ENCODE measurements around the gene TBCD. TPM values are rescaled to one million over a fixed set of nuclear protein-coding genes. Genes with fewer than 3 reads are reported as not detected.
A peak's percentile ranks its signal among the peaks of the same experiment; 100 is the strongest.

The TBCD gene
- total and polyA plus RNA-seq, 9 of the 15 experiments (the other 6 are each of a cell fraction or from before 2014, with no cell fraction given): 8.9 to 98.5 (median 28.0) TPM

DNA sequence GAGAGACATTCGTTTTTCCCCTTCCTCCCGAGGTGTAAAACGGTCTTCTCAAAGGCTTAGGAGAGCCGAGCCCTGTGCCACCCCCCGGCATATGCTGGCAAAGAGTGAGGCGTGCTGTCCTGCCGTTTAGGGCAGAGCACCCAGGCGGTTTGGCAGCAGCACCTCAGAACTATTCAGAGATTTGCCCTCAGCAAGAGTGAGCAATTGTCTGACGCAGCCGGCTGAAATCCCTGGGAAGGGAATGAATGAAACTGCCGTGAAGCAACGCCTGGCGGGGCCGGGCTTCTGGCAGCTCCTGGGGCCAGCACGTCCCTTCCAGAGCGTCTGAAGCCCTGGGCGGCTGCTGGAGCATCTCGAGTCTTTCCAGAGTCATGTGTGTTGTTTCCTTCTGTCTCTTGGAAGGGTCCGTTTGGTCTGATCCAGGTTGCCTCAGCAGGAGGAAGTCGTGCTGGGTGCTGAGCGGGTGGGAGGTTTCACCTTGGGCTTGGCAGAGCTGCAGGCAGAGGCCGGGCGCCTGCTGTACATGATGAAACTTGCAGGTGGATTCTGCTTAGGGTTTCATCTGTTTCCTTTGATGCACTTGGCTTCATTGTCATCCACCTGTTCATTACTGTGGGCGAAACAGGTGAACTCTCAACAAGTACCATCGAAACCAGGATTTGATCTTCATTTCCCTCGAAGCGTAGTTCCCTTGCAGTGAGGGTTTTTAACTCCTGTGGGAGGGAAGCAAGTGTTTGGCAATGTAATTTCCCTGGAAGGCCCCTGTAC lies 35.4 kb downstream of the TBCD start (continued):
- TF ChIP-seq ZNF695 (CRISPR knock-in tag; IDR thresholded peaks at IDR 0.05) (no peak), C11orf30 (IDR thresholded peaks at IDR 0.05; ENCODE audit: low read depth) (no peak)

DNA sequence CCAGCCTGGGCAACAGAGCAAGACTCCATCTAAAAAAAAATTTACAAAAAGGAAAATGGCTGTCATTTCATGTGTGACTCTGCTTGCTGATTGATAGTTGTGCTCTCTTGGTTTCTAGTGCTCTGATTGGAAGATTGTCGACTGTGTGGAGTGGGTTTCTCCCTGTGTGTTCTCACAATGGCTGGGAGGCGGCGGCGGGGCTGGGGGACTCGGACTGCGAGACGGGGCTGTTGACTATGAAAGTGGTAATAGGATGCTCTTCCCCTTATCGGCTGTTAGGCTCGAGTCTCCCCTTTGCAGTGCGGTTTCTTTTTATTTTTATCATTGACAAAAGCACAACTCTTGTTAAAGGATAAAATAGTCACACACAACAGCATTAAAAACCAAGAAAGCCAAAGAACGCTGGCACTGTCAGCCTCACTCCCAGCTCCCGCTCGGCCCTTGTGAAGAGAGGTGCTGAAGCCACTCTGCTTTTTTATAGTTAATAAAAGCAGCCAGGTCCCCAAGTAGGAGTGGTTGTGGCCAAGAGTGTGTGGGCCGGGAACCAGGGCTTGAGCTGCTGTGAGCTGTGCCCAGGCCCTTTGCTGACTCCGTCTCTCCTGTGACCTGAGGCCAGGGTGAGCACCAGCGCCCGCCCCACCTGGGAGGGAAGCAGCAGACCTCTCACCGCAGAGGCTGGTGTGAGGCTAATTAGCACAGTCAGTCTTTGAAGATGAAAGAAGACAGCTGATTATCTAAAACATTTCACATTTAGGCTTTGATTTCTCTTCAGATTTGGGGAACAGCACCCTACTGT lies 36.5 kb downstream of the TBCD start:
- no peak overlapping the region for H3K4me3 ChIP-seq
- in situ Hi-C loops (cut with MboI) (no loop called here), intact Hi-C loops (cut with micrococcal nuclease) (no loop called here)
- FAIRE-seq (no peak), DNase-seq (ENCODE audit: extremely low read depth in 1 of 4, low spot score in 3 of 4) (no peak), ATAC-seq (no peak)
- no peaks in the 10 kb centered on the region for H3K9me1 ChIP-seq (ENCODE audit: control insufficient read depth, insufficient read depth, low read length)
- no peak overlapping the region for H3K4me2 ChIP-seq (ENCODE audit: insufficient read depth, low read length)
- peaks cover 6% of the 10 kb centered on the region; the same call in 1 of the 3 replicates for H3K79me2 ChIP-seq (ENCODE audit: control insufficient read depth, insufficient read depth, low read length)
- no peak overlapping the region for H3K27ac ChIP-seq (ENCODE audit: extremely low read depth, low read depth, low read length)
- BruUV-seq (replicated peaks): no TSS peak
- ChIA-PET CTCF (ENCODE audit: low intra/inter-chr PET ratio) (no interaction called here), POLR2A (no interaction called here)
- 91% methylated on average over 17 of the region's 18 CpGs for WGBS (ENCODE audit: insufficient coverage, low coverage, missing lambda C conversion rate)
- H3K9ac ChIP-seq (ENCODE audit: insufficient read depth in 1 of 2, low read depth in 2 of 2, low read length in 2 of 2): 0 out of 4 replicates have a peak overlapping the region, but pooled peaks of 1 of the 2 experiments have one; percentile 10
- no peaks in the 10 kb centered on the region for H3K9me3 ChIP-seq (replicated peaks; ENCODE audit: control insufficient read depth, insufficient read depth, low read depth, low read length)
- H3K36me3 ChIP-seq (ENCODE audit: control insufficient read depth, insufficient read depth, low read length): peaks cover 31% of the 10 kb centered on the region; the same call in 2 of the 3 replicates
- peaks cover 0 to 15% of the 10 kb centered on the region in 2 experiments; a peak in 2 of 5 replicates for H3K4me1 ChIP-seq (replicated peaks in 1 of 2; ENCODE audit: control insufficient read depth in 2 of 2, insufficient read depth in 2 of 2, low read length in 2 of 2)
- H2AFZ ChIP-seq (ENCODE audit: low read depth, low read length): no peak overlapping the region
- TF ChIP-seq PHTF2 (CRISPR knock-in tag; IDR thresholded peaks at IDR 0.05) (no peak), ZNF121 (CRISPR knock-in tag; conservative IDR thresholded peaks at IDR 0.05) (no peak), ELF4 (CRISPR knock-in tag; IDR thresholded peaks at IDR 0.05) (no peak), ZNF324 (CRISPR knock-in tag; IDR thresholded peaks at IDR 0.05) (no peak)
- TF ChIP-seq, protein P1, sequence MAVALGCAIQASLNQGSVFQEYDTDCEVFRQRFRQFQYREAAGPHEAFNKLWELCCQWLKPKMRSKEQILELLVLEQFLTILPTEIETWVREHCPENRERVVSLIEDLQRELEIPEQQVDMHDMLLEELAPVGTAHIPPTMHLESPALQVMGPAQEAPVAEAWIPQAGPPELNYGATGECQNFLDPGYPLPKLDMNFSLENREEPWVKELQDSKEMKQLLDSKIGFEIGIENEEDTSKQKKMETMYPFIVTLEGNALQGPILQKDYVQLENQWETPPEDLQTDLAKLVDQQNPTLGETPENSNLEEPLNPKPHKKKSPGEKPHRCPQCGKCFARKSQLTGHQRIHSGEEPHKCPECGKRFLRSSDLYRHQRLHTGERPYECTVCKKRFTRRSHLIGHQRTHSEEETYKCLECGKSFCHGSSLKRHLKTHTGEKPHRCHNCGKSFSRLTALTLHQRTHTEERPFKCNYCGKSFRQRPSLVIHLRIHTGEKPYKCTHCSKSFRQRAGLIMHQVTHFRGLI (CRISPR knock-in tag; IDR thresholded peaks at IDR 0.05): no peak
- TF ChIP-seq, protein P2, sequence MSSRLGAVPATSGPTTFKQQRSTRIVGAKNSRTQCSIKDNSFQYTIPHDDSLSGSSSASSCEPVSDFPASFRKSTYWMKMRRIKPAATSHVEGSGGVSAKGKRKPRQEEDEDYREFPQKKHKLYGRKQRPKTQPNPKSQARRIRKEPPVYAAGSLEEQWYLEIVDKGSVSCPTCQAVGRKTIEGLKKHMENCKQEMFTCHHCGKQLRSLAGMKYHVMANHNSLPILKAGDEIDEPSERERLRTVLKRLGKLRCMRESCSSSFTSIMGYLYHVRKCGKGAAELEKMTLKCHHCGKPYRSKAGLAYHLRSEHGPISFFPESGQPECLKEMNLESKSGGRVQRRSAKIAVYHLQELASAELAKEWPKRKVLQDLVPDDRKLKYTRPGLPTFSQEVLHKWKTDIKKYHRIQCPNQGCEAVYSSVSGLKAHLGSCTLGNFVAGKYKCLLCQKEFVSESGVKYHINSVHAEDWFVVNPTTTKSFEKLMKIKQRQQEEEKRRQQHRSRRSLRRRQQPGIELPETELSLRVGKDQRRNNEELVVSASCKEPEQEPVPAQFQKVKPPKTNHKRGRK (tag; IDR thresholded peaks at IDR 0.05): no peak
- no peaks in the 10 kb centered on the region for H3K27me3 ChIP-seq (ENCODE audit: control insufficient read depth in 2 of 2, insufficient read depth in 2 of 2, low read length in 2 of 2)
- no peaks in the 10 kb centered on the region for H4K20me1 ChIP-seq (replicated peaks; ENCODE audit: control insufficient read depth, insufficient read depth, low read length)
